Measurements from ENCODE around the gene OR7D2.
"Not testable (repeated sequence)": the region's sequence is repeated elsewhere in the genome, so short reads cannot be mapped to it uniquely, and the experiment has no call there.

DNA sequence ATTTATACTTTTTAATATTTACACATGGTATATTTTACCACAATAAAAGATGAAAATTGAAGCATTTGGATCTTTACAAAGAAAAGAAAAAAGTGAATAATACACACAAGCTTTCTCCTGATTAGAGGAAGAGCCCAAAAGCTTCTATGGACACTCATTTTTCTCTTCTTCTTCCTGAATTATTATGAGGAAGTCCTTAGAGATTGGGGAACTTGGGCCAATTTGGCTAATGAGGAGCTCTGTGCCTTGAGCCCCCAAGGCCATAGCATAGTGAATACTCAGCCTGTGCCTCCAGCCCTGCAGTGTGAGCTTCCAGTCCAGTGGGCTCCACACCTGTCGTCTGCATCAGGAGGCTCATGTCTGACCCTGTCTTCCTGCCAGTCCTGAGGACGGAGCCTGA, 19.3 kb downstream of the OR7D2 start:
- TF ChIP-seq, protein P1, sequence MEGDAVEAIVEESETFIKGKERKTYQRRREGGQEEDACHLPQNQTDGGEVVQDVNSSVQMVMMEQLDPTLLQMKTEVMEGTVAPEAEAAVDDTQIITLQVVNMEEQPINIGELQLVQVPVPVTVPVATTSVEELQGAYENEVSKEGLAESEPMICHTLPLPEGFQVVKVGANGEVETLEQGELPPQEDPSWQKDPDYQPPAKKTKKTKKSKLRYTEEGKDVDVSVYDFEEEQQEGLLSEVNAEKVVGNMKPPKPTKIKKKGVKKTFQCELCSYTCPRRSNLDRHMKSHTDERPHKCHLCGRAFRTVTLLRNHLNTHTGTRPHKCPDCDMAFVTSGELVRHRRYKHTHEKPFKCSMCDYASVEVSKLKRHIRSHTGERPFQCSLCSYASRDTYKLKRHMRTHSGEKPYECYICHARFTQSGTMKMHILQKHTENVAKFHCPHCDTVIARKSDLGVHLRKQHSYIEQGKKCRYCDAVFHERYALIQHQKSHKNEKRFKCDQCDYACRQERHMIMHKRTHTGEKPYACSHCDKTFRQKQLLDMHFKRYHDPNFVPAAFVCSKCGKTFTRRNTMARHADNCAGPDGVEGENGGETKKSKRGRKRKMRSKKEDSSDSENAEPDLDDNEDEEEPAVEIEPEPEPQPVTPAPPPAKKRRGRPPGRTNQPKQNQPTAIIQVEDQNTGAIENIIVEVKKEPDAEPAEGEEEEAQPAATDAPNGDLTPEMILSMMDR (IDR thresholded peaks at IDR 0.05): not testable (repeated sequence)
- not testable (repeated sequence) for TF ChIP-seq POLR2A (IDR thresholded peaks at IDR 0.05)
